HG03064 (cell line): ENCODE measurements around the gene GMPPB.
A peak's percentile ranks its signal among the peaks of the same experiment; 100 is the strongest.

Experiments
- ATAC-seq: cut with Tn5 transposase; IDR thresholded peaks from one replicate; pipeline ENCODE4 v1.9.1; 2021; ENCODE audit warnings: low read depth; ENCODE audit not compliant: unreplicated experiment

Gene GMPPB

DNA sequence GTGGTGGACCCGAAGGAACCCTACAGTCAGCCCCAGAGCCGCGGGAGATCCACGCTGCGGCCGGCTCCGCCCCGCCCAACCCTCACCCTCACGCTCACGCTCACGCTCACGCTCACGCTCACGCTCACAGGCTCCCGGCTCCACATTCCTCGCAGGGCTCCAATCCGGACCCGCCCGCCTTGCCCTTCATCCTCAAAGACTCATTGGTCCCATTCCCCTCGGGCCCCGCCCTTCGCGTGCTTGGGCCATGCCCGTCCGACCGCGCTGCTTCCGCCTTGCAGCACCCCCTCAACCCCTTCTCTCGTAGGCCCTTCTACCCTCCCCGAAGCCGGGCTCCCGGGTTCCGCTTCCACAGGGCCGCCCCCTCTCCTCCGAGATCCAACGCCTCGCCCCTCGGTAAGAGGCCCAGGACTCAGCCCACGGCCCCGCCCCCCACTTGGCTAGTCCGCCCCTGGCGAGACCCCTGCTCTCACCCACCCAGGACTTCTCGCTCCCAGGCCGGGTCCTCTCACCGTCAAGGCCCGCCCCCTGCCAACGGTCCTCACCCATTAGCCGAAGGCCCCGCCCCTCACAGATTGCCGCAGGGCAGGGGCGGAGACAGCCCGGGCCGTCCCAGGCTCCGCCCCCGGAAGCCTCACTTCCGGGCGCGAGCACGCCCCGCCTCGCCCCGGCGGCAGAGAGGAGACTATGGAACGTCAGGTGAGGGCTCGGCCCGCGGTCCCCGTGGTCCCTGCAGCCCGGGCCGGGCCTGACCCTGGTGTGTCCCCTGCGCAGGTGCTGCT, 49.8 kb downstream of the GMPPB start, which contains the start of gene APEH:
TSS of gene APEH (plus strand) at position 637 of the 782 bp plus-strand sequence. CDS start at position 688, 51 bp downstream.
- ATAC-seq: peak; percentile 79

DNA sequence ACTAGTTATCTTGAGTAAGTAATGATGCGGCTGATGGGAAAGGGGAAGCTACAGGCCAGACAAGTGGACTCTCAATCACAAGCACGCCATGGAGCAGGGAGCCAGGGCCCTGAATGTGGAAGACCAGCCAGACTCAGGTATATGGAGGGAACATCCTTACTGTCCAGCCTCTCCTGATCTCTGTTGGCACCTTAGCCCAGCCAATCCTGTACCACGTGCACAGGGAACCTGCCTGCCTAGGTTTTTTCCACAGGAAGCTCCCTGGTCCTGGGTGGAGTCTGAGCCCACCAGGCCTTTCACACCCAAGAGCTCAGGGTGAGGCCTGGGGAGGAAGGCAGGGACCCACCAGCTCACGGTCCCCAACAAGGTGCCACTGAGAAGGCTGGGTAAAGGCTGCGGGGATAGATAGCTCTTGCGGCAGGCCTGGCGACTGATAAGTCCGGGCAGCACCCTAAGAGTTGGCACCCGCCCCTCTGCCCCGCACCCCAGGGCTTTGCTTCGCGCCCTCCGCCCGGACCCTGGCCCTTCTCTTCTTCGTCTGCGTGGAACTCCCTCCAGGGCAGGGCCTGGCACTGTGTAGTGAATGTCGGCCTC, 50.5 kb downstream of the GMPPB start:
- no peak for ATAC-seq

DNA sequence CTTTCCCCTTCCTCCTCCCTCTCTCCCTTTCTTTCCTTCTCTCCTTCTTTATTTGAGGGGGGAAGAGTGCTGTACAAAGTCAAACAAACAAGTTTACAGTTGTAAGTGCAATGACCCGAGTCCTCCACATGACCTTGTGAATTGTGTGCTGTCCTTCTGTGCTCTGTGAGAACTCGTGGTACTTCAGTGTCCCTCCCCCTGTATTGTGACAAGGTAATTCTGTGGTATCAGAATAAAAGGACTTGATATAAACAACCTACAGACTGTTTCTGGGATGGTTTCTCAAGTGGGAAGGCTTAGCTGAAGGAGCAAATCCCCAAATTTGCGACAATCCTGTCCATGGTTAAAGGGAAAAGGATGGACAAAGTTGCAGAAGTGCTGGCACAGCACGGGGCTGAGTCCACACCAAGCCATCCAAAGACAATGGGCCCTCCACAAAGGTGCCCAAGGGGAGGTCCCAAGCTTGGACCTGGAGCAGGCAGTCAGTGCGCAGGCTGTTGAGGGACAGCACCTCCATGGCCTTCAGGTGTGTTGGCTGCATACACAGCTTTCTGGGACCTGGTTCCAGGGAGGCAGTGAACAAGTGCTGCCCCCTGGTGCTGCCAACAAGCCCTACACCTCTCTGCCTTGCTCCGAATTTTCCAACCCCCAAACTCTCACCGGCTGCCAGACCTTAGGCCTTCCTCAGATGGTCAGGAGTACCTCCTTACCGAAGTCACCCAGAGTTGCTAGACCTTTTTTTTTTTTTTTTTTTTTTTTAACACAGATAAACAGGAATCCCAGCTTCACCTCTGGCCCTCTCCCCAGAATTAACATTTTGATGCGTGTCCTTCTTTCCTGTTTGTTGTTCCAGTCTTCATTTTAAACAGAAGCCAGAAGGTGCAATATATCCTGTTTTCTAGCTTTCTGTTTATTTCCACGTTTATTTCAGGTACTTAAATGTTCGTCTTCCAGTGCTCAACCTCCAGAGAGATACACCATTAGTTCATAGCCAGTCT, 52.2 kb downstream of the GMPPB start:
- no peak for ATAC-seq

DNA sequence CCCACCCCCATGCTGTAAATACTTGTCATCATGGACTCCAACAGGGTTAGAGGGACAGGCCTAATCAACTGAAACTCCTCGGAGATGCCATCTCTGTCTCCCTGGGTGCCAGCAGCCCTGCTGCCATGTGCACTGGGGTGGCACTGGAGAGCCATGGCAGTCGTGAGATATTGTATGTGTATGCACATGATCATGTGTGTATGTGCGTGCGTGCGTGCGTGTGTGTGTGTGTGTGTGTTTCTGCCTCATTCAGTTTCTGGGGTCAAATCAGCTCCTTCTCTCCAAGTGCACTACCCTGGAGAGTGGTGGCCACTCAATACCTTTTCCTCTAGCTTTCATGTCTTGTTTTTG, 52.8 kb downstream of the GMPPB start:
- no peak for ATAC-seq
